GM12878 (cell line): ENCODE data around the gene ERAS. TPM values are rescaled to one million over a fixed set of nuclear protein-coding genes. Genes with fewer than 3 reads are reported as not detected.

Experiments used
- ATAC-seq: fragments of 200-7000 bp; cut with Tn5 transposase; 3 replicates; pipeline ENCODE4 v1.9.1; 2020; ENCODE audit warnings: mild to moderate bottlenecking, moderate library complexity
- BruUV-seq: library from RNA; stranded (reverse); fragments of 400-500 nt; replicated peaks from 2 replicates; lab custom pipeline; 2021; lab: Mats Ljungman, UMichigan
- CTCF ChIA-PET: fragments of 300-600 bp; sonication (Branson Sonifier 250); formaldehyde crosslinking; extraction: SDS; loops from one replicate; lab custom pipeline; 2021; ENCODE audit warnings: inconsistent platforms; lab: Yijun Ruan, JAX
- POLR2A ChIA-PET: fragments of 350-600 bp; formaldehyde crosslinking; extraction: SDS; loops from one replicate; lab custom pipeline; 2021; ENCODE audit warnings: inconsistent platforms; lab: Charles Lee
- RAD21 ChIA-PET: fragments of 300-600 bp; sonication (Branson Sonifier 250); formaldehyde crosslinking; loops from one replicate; lab custom pipeline; 2023; ENCODE audit warnings: antibody characterized with exemption; ENCODE audit not compliant: unreplicated experiment; lab: Charles Lee
- SMC1A ChIA-PET: fragments of 300-600 bp; sonication (Branson Sonifier 250); formaldehyde crosslinking; loops from one replicate; lab custom pipeline; 2023; ENCODE audit not compliant: unreplicated experiment, uncharacterized antibody; lab: Charles Lee
- DNase-seq: peaks from one replicate; pipeline ENCODE4 v3.0.0-alpha.2; 2011; ENCODE audit warnings: low read depth, low spot score
- FAIRE-seq: peaks from 3 replicates; lab custom pipeline; 2011; peaks lifted over from hg19 to GRCh38; lab: Jason Lieb, UNC
- H2AFZ ChIP-seq: 2 replicates; pipeline ENCODE4 v1.6.0; 2011; ENCODE audit warnings: low read depth, low read length, control low read depth; ENCODE audit not compliant: control insufficient read depth
- H3K27ac ChIP-seq: 2 replicates; pipeline ENCODE4 v1.5.1; 2011; ENCODE audit warnings: control low read depth; ENCODE audit not compliant: control insufficient read depth, insufficient read depth
- H3K27me3 ChIP-seq, 2 experiments: replicated peaks in 1 of 2; 2 replicates each; pipeline versions ENCODE4 v1.6.0 to v1.6.1; 2011; ENCODE audit warnings: low read length in 1 of 2; ENCODE audit not compliant: control insufficient read depth in 2 of 2, insufficient read depth in 2 of 2
- H3K36me3 ChIP-seq, 2 experiments: 2 replicates each; pipeline ENCODE4 v1.5.1; 2011; ENCODE audit warnings: low read length in 1 of 2; ENCODE audit not compliant: control insufficient read depth in 2 of 2, insufficient read depth in 2 of 2
- H3K4me1 ChIP-seq: 2 replicates; pipeline ENCODE4 v1.6.1; 2011; ENCODE audit warnings: mild to moderate bottlenecking, low read length, moderate library complexity, mixed read lengths; ENCODE audit not compliant: control insufficient read depth, insufficient read depth
- H3K4me2 ChIP-seq: 2 replicates; pipeline ENCODE4 v1.6.0; 2011; ENCODE audit warnings: control low read depth; ENCODE audit not compliant: control insufficient read depth, insufficient read depth
- H3K4me3 ChIP-seq: fragments of 200-600 bp; sonication (generic); 2 replicates; pipeline ENCODE4 v1.5.1; 2016
- H3K79me2 ChIP-seq: 2 replicates; pipeline ENCODE4 v1.6.0; 2011; ENCODE audit warnings: low read length; ENCODE audit not compliant: control insufficient read depth, insufficient read depth
- H3K9ac ChIP-seq: 2 replicates; pipeline ENCODE4 v1.8.0; 2011; ENCODE audit warnings: low read length, control low read depth, mixed read lengths; ENCODE audit not compliant: control insufficient read depth, insufficient read depth
- H3K9me3 ChIP-seq: replicated peaks from 3 replicates; pipeline ENCODE4 v1.5.1; 2011; ENCODE audit warnings: mild to moderate bottlenecking, low read length; ENCODE audit not compliant: control insufficient read depth, insufficient read depth
- H4K20me1 ChIP-seq: 2 replicates; pipeline ENCODE4 v1.6.0; 2011; ENCODE audit not compliant: control insufficient read depth, insufficient read depth
- ATF7 ChIP-seq: fragments of 450-650 bp; IDR thresholded peaks from 2 replicates; pipeline ENCODE4 v1.6.1; 2016; ENCODE audit warnings: low read depth, mild to moderate bottlenecking
- CEBPB ChIP-seq, 2 experiments: fragments of 150-350 bp in 1 of 2; IDR thresholded peaks; 2 replicates each; pipeline ENCODE4 v1.6.1; 2012 to 2014; ENCODE audit warnings: low read depth in 2 of 2, low read length in 2 of 2, borderline replicate concordance in 1 of 2, inconsistent platforms in 1 of 2
- EGR1 ChIP-seq, 2 experiments: IDR thresholded peaks; 1 replicate in 1 of 2; 2 replicates in 1 of 2; pipeline ENCODE4 v1.6.1; 2011 to 2012; ENCODE audit warnings: low read depth in 2 of 2, low read length in 2 of 2, borderline replicate concordance in 1 of 2, mild to moderate bottlenecking in 1 of 2, moderate library complexity in 1 of 2
- ESRRA ChIP-seq: IDR thresholded peaks from 2 replicates; pipeline ENCODE4 v1.6.1; 2012; ENCODE audit warnings: mild to moderate bottlenecking, low read length, improper control_type of control experiment
- MYB ChIP-seq: fragments of 150-350 bp; IDR thresholded peaks from 2 replicates; pipeline ENCODE4 v1.6.1; 2014; ENCODE audit warnings: mild to moderate bottlenecking, low read depth, low read length, borderline replicate concordance
- POLR2AphosphoS2 ChIP-seq: IDR thresholded peaks from 2 replicates; pipeline ENCODE4 v1.6.1; 2011; ENCODE audit warnings: low read depth, mild to moderate bottlenecking, low read length, improper control_type of control experiment, moderate library complexity
- RAD51 ChIP-seq: fragments of 450-650 bp; IDR thresholded peaks from 2 replicates; pipeline ENCODE4 v1.6.1; 2016; ENCODE audit warnings: moderate library complexity, mild to moderate bottlenecking, inconsistent platforms
- RB1 ChIP-seq: fragments of 450-650 bp; formaldehyde crosslinking; IDR thresholded peaks from 2 replicates; pipeline ENCODE4 v1.6.1; 2017; ENCODE audit warnings: mild to moderate bottlenecking, borderline replicate concordance
- SMAD5 ChIP-seq: IDR thresholded peaks from 2 replicates; pipeline ENCODE4 v1.6.1; 2016; ENCODE audit warnings: antibody characterized with exemption, low read depth
- STAT1 ChIP-seq: fragments of 450-650 bp; conservative IDR thresholded peaks from 2 replicates; pipeline ENCODE4 v1.6.1; 2014; ENCODE audit warnings: antibody characterized with exemption, mild to moderate bottlenecking
- SUPT20H ChIP-seq: IDR thresholded peaks from 2 replicates; pipeline ENCODE4 v1.6.1; 2011; ENCODE audit warnings: low read depth, mild to moderate bottlenecking, low read length, moderate library complexity, borderline replicate concordance; ENCODE audit not compliant: control insufficient read depth
- TARDBP ChIP-seq: IDR thresholded peaks from 2 replicates; pipeline ENCODE4 v1.6.1; 2016; ENCODE audit warnings: borderline replicate concordance
- YBX1 ChIP-seq: fragments of 450-650 bp; IDR thresholded peaks from 2 replicates; pipeline ENCODE4 v1.6.1; 2016; ENCODE audit warnings: antibody characterized with exemption
- ZSCAN29 ChIP-seq: fragments of 450-650 bp; IDR thresholded peaks from 2 replicates; pipeline ENCODE4 v1.6.1; 2017; ENCODE audit warnings: mild to moderate bottlenecking, moderate library complexity
- ZZZ3 ChIP-seq: IDR thresholded peaks from 2 replicates; pipeline ENCODE4 v1.6.1; 2011; ENCODE audit warnings: low read depth; ENCODE audit not compliant: control insufficient read depth, insufficient read length
- WGBS: methylation state at CpG from one replicate; pipeline ENCODE4 v1.1.6; 2016; ENCODE audit warnings: low lambda C conversion rate; ENCODE audit not compliant: insufficient replicate concordance, insufficient coverage; ENCODE audit errors: missing lambda C conversion rate; 5-methylcytosine and 5-hydroxymethylcytosine counted together
- in situ Hi-C: fragments of 300-500 bp; cut with MboI; formaldehyde crosslinking; loops from 9 replicates; pipeline ENCODE4 v1.14.3; 2018; ENCODE audit warnings: mixed read lengths
- intact Hi-C: fragments of 100-400 bp; cut with micrococcal nuclease; formaldehyde crosslinking; loops from one replicate; pipeline ENCODE4 v1.14.2; 2022; ENCODE audit not compliant: unreplicated experiment
- polyA plus RNA-seq, 11 experiments: library from polyadenylated mRNA; depleted of rRNA in 4 of 11; unstranded in 6 of 11; stranded (reverse) in 5 of 11; fragments of >200 nt; fragmentation: Nextera tagmentation in 4 of 11; fragmentation: Illumina TruSeq in 1 of 11; extraction: Ambion mirVana in 4 of 11; extraction: Trizol in 1 of 11; gene quantifications; 1 replicate in 1 of 11; 2 replicates in 10 of 11; pipeline versions ENCODE4 v1.2.1 to v1.2.3, GENCODE V29; 2011 to 2016; ENCODE audit warnings: inconsistent platforms in 2 of 11, missing spikeins in 2 of 11, low read depth in 1 of 11
- total RNA-seq, 4 experiments: library from RNA; depleted of rRNA in 3 of 4; stranded (reverse); fragments of >200 nt in 3 of 4; fragmentation: Illumina TruSeq in 1 of 4; extraction: Trizol in 1 of 4; gene quantifications; 2 replicates each; pipeline versions ENCODE4 v1.2.1 to v1.2.3, GENCODE V29; 2013 to 2021
- TF ChIP-seq, protein P1 (sequence below): fragments of 450-650 bp; formaldehyde crosslinking; IDR thresholded peaks from 2 replicates; pipeline ENCODE4 v1.5.0; 2022; ENCODE audit warnings: mild to moderate bottlenecking, missing genetic modification characterization
- TF ChIP-seq, protein P2 (sequence below): fragments of 450-650 bp; IDR thresholded peaks from 2 replicates; pipeline ENCODE4 v1.6.1; 2016; ENCODE audit warnings: mild to moderate bottlenecking

Gene ERAS
- total and polyA plus RNA-seq, 10 of the 15 experiments (the other 5 are each of a cell fraction or from before 2014, with no cell fraction given) = not detected

DNA sequence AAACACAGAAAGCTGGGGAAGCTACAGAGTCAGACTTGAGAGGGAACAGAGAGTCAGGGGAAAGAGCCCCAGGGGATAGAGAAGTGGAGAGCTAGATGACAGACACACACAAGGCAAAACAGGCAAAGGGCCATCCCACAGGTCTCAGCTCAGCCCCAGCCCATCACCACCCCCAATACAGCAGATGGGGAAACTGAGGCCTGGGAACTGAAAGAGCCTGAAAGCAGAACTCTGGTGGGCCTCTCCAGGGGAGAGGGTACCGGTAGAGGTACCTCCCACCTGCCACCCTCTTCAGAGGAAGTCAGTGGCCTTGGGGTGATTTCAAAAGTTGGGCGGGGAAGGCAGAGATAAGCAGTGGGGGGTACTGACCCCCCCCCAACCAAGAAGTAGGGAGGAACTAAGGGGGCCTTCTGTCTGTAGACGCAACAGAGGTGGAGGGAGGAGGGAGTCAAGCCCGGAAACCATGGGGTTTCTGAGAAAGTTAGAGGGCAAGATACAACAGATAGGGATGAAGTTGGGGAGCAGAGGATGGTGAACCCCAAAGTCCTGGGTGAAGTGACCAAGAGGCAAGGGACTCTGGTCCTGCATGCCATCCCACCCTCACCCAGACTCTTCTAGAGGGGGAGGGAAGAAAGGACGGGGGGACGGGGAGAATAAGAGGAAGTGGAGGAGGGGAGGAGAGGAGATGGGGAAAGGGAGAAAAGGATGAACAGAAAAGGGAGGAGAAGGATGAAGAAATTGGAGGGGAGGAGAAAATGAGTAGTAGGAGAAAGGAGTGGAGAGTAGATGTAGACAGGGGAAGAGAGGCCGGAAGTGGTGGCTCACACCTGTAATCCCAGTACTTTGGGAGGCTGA lies 36.7 kb upstream of the ERAS start (continued):
- TF ChIP-seq ZSCAN29 (no peak), POLR2AphosphoS2 (no peak)

DNA sequence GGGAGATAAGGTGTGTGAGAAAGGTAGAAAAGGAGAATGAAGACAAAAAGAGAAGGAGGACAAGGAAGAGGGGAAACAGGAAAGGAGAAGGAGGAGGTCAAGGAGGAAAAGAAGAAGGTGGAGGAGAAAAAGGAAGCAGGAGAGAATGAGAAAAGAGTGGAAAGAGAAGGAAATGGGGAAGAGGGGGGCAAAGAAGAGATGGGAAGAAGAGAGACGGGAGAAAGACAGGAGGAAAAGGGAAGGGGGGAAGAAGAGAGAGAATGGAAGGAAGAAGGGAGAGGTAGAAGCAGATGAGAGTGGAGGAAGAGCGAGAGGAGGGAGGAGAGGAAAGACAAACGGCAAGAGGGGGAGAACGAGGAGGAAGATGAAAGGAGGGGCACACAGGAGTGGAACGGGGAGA lies 35.8 kb upstream of the ERAS start:
- no peaks in the 10 kb centered on the region for H3K9me3 ChIP-seq
- 0% methylated on average over 1 of the region's 5 CpGs for WGBS
- no peak overlapping the region for H2AFZ ChIP-seq
- ChIA-PET SMC1A (interaction anchor here (0.6 kb wide), 1 partner anchor 328 kb away, joined by 3 read pairs; no protein-coding TSS in a partner anchor), CTCF (no interaction called here), POLR2A (no interaction called here), RAD21 (no interaction called here)
- H3K36me3 ChIP-seq = no peaks in the 10 kb centered on the region
- FAIRE-seq (no peak), DNase-seq (no peak), ATAC-seq (no peak)
- no TSS peak for BruUV-seq
- no peaks in the 10 kb centered on the region for H3K4me1 ChIP-seq
- H3K4me3 ChIP-seq = no peak overlapping the region
- TF ChIP-seq ESRRA (no peak), MYB (no peak), SUPT20H (no peak), EGR1 (IDR thresholded peaks at IDR 0.05; ENCODE audit: borderline replicate concordance in 1 of 2, low read depth in 2 of 2, low read length in 2 of 2) (no peak), RAD51 (no peak), SMAD5 (no peak), YBX1 (no peak), ATF7 (no peak), ZZZ3 (no peak), STAT1 (no peak), RB1 (no peak), TARDBP (no peak), CEBPB (IDR thresholded peaks at IDR 0.05; ENCODE audit: borderline replicate concordance in 1 of 2, low read depth in 2 of 2, low read length in 2 of 2) (no peak)
- TF ChIP-seq, protein P1, sequence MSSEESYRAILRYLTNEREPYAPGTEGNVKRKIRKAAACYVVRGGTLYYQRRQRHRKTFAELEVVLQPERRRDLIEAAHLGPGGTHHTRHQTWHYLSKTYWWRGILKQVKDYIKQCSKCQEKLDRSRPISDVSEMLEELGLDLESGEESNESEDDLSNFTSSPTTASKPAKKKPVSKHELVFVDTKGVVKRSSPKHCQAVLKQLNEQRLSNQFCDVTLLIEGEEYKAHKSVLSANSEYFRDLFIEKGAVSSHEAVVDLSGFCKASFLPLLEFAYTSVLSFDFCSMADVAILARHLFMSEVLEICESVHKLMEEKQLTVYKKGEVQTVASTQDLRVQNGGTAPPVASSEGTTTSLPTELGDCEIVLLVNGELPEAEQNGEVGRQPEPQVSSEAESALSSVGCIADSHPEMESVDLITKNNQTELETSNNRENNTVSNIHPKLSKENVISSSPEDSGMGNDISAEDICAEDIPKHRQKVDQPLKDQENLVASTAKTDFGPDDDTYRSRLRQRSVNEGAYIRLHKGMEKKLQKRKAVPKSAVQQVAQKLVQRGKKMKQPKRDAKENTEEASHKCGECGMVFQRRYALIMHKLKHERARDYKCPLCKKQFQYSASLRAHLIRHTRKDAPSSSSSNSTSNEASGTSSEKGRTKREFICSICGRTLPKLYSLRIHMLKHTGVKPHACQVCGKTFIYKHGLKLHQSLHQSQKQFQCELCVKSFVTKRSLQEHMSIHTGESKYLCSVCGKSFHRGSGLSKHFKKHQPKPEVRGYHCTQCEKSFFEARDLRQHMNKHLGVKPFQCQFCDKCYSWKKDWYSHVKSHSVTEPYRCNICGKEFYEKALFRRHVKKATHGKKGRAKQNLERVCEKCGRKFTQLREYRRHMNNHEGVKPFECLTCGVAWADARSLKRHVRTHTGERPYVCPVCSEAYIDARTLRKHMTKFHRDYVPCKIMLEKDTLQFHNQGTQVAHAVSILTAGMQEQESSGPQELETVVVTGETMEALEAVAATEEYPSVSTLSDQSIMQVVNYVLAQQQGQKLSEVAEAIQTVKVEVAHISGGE (CRISPR knock-in tag) = no peak
- TF ChIP-seq, protein P2, sequence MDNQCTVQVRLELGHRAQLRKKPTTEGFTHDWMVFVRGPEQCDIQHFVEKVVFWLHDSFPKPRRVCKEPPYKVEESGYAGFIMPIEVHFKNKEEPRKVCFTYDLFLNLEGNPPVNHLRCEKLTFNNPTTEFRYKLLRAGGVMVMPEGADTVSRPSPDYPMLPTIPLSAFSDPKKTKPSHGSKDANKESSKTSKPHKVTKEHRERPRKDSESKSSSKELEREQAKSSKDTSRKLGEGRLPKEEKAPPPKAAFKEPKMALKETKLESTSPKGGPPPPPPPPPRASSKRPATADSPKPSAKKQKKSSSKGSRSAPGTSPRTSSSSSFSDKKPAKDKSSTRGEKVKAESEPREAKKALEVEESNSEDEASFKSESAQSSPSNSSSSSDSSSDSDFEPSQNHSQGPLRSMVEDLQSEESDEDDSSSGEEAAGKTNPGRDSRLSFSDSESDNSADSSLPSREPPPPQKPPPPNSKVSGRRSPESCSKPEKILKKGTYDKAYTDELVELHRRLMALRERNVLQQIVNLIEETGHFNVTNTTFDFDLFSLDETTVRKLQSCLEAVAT = no peak
- no peaks in the 10 kb centered on the region for H3K79me2 ChIP-seq
- H4K20me1 ChIP-seq = no peaks in the 10 kb centered on the region
- no peak overlapping the region for H3K27ac ChIP-seq
- intact Hi-C loops (no loop called here), in situ Hi-C loops (loop anchor here (5.0 kb wide), 1 partner anchor 37 kb away; the partner anchor contains the start of gene ERAS)
- H3K4me2 ChIP-seq = no peak overlapping the region
- H3K27me3 ChIP-seq = no peaks in the 10 kb centered on the region
- no peak overlapping the region for H3K9ac ChIP-seq
